SK-N-MC (cell line): ENCODE data around the gene TANC1.

Experiments used
- DNase-seq: peaks from one replicate; pipeline ENCODE4 v3.0.0-alpha.2; 2011; ENCODE audit warnings: low read depth, low spot score
- H3K27ac ChIP-seq: fragments of 200-600 bp; sonication (generic); 2 replicates; pipeline ENCODE4 v1.5.1; 2016; ENCODE audit warnings: mixed run types
- H3K36me3 ChIP-seq: fragments of 200-600 bp; sonication (generic); 2 replicates; pipeline ENCODE4 v1.6.1; 2017; ENCODE audit warnings: antibody characterized with exemption, low read length, mixed read lengths; ENCODE audit not compliant: insufficient read depth
- H3K4me3 ChIP-seq: fragments of 200-600 bp; sonication (generic); 2 replicates; pipeline ENCODE4 v1.5.1; 2016
- H3K9ac ChIP-seq: fragments of 200-600 bp; sonication (generic); 2 replicates; pipeline ENCODE4 v1.8.0; 2017; ENCODE audit warnings: mixed run types, mixed read lengths; ENCODE audit not compliant: insufficient read length
- H3K9me3 ChIP-seq: fragments of 200-600 bp; sonication (generic); 2 replicates; pipeline ENCODE4 v1.6.1; 2017; ENCODE audit warnings: low read depth, mild to moderate bottlenecking, antibody characterized with exemption, low read length, moderate library complexity, mixed read lengths
- EZH2 ChIP-seq: fragments of 200-600 bp; sonication (generic); IDR thresholded peaks from one replicate; pipeline ENCODE4 v1.6.1; 2017; ENCODE audit warnings: antibody characterized with exemption
- FOXP2 ChIP-seq: optimal IDR thresholded peaks from 2 replicates; pipeline ENCODE3; 2011; ENCODE audit warnings: mild to moderate bottlenecking, moderate library complexity; ENCODE audit not compliant: insufficient read depth; ENCODE audit errors: extremely low read length, control extremely low read depth
- POLR2AphosphoS5 ChIP-seq: IDR thresholded peaks from 2 replicates; pipeline ENCODE4 v1.6.1; 2012; ENCODE audit warnings: mild to moderate bottlenecking, low read depth, low read length, borderline replicate concordance

Gene TANC1

DNA sequence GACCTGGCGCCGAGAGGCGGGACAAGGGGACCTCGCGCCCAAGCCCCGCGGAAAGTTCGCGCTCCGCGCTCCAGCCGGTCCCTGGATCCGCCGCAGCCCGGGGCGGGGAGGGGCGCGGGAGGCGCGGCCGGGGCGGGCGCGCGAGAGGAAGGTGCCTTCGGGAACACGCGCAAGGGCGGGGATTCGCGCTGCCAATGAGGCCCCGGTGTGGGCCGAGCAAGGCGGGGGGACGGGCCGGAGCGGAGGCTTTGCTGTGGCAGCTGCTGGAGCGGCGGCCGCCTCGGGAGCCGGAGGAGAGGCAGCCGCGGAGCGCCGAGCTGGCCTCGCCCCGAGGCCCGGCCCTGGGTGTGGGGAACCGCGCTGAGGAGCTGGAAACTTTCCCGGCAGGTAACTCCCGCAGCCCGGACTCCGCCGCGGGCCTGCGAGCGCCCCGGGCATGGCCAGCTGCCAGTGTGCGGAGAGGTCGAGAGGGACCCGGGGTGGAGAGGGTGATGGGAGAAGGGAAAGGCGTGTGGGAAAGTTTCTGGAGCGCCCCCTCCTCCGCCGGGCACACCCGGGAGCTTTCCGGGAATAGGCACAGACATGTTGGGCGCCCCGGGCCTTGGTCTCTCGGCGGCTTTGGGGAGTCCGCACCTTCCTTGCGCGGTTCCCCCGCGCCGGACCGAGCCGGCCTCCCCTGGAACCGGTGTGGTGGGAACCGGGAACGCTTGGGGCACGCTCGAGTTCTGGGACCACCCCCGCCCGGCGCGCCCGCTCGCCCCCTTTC is at the start of gene TANC1:
TANC1 (plus strand) TSS at position 245 of the 766 bp plus-strand sequence. CDS start 97,271 bp downstream, outside the sequence.
- Histone ChIP-seq H3K9me3 (no peaks in the 10 kb centered on the region), H3K36me3 (no peaks in the 10 kb centered on the region), H3K27ac (peak within 1 kb of the TSS; percentile 89), H3K4me3 (peak within 1 kb of the TSS; percentile 88), H3K9ac (peak within 1 kb of the TSS; percentile 84)
- peak; percentile 63; the same call in 1 of the 2 replicates for TF ChIP-seq POLR2AphosphoS5
- no peak for TF ChIP-seq FOXP2
- no peak for TF ChIP-seq EZH2
- no peak for DNase-seq

DNA sequence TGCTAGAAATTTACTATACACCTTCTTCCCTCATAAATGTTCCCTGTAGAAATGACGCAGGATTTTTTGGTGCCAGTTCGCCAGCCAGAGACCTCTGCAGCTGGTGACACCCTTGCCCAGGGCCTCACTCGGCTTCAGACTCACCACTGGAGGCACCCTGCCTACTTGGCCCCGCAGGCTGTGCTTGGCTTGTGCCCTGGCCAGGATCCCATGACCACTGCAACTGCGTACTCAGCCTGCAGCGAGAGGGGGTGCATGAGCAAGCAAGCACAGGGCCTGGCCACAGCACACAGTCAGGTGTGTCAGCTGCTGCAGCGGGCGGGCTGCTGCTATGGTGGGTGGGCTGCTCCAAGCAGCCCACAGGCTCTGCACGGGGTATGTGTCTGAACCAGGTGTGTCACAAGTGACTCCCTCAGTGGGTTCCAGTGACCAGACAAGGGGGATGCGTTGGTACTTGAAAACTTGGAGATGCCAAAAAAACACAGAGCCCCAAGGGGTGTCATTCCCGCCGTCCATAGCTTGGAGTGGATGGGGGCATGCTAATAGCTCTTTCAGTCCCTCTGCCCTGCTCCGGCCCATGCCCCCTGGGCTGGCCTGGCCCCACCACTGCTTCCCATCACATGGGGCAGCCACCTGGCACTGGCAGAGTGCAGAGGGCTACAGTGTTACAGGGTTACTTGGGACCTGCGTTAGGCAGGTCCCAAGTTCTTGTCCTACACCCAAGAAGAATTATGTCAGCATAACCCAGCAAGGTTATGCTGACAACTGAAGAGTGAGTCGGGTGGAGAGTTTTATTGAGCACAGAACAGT is 46.6 kb upstream of the TANC1 start:
- H3K36me3 ChIP-seq = no peaks in the 10 kb centered on the region
- TF ChIP-seq POLR2AphosphoS5 (no peak), FOXP2 (no peak), EZH2 (no peak)
- no peak for DNase-seq
- H3K4me3 ChIP-seq = no peak overlapping the region; the same call in 1 of the 2 replicates
- 0 out of 2 replicates have a peak, but pooled peaks cover 2% of the 10 kb centered on the region for H3K9me3 ChIP-seq
- no peak overlapping the region for H3K9ac ChIP-seq
- no peak overlapping the region for H3K27ac ChIP-seq

DNA sequence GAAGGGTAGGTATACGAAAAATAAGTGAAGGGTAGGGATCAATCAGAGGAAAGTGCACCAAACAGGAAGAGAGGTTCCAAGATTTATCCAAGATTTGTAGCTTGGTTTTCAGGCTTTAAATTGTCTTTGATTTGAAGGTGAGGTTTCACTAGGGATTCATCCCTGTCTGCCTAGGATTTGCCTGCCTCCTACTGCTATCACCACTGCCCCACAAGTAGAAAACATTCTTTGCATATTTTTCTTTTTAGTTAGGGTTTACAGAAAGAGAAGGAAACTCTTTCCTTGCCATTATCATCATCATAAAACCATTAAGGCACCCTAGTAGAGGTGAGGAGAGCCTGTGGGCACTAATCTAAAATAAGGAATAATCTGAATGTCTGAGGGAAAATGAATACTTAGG is 45.8 kb upstream of the TANC1 start:
- peak overlapping the region; percentile 25; the same call in 1 of the 2 replicates for H3K4me3 ChIP-seq
- peak overlapping the region; percentile 2; the same call in 1 of the 2 replicates for H3K27ac ChIP-seq
- H3K9me3 ChIP-seq = 0 out of 2 replicates have a peak, but pooled peaks cover 2% of the 10 kb centered on the region
- TF ChIP-seq EZH2 = no peak
- TF ChIP-seq FOXP2 = no peak
- no peak for TF ChIP-seq POLR2AphosphoS5
- no peaks in the 10 kb centered on the region for H3K36me3 ChIP-seq
- no peak overlapping the region for H3K9ac ChIP-seq
- DNase-seq = no peak

DNA sequence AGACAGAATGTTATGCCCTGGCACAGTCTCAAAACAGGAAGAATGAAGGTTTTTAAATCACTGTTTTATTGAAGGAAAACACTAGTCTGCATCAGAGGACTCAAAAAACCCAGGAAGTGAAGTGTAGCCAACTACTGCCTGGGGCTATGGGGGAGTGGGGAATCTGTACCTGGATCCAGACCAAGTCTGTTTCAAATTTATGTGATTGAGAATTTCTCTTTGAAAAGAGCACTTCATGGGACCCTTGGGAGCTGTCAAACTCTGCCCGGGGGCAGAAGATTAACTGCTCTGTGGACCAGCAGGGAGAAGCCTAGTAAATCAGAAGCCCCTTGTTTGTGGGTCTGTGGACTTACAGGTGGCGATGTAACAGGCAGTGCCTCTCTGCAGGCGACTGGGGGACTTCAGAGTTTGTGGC is 45.3 kb upstream of the TANC1 start:
- DNase-seq = peak; percentile 92
- Histone ChIP-seq H3K36me3 (no peaks in the 10 kb centered on the region), H3K4me3 (peak overlapping the region; percentile 25), H3K9ac (no peak overlapping the region), H3K9me3 (0 out of 2 replicates have a peak, but pooled peaks cover 2% of the 10 kb centered on the region), H3K27ac (peak overlapping the region; percentile 52; the same call in 1 of the 2 replicates)
- TF ChIP-seq FOXP2 (no peak), POLR2AphosphoS5 (peak; percentile 52; the same call in 1 of the 2 replicates)

DNA sequence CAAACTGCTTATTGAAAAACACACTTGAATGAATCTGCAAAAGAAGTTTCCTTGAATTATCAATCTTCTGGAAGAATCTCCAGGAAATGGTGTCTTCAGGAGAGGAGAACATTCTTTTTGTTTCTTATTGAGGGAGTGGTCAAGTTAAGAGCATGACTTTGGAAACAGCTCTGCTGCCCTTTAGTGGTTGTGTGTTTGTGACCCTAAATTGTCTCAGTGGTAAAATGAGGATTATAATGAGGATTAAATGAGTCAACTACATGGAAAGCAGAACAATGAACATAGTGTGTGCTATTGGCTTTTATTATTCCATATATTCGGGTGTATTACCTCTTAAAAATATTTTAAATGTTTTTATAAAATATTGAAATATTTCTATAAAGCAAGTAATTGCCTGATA is 44.8 kb upstream of the TANC1 start:
- DNase-seq = no peak
- TF ChIP-seq POLR2AphosphoS5 (no peak), EZH2 (no peak), FOXP2 (no peak)
- peak overlapping the region; percentile 25 for H3K4me3 ChIP-seq
- H3K9ac ChIP-seq = no peak overlapping the region
- 0 out of 2 replicates have a peak overlapping the region, but pooled peaks have one; percentile 52 for H3K27ac ChIP-seq
- 0 out of 2 replicates have a peak, but pooled peaks cover 3% of the 10 kb centered on the region for H3K9me3 ChIP-seq
- no peaks in the 10 kb centered on the region for H3K36me3 ChIP-seq

DNA sequence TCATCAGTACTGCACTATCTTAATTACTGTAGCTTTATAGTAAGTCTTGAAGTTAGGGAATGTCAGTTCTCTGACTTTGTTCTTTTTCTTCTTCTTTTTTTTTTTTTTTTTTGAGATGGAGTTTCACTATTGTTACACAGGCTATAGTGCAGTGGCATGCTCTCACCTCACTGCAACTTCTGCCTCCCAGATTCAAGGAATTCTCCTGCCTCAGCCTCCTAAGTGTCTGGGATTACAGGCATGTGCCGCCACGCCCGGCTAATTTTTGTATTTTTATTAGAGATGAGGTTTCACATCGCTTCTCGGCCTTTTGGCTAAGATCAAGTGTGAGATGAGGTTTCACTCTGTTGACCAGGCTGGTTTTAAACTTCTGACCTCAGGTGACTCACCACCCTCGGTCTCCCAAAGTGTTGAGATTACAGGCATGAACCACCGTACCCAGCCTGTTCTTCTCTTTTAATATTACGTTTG is 41.9 kb upstream of the TANC1 start:
- Histone ChIP-seq H3K9me3 (0 out of 2 replicates have a peak, but pooled peaks cover 9% of the 10 kb centered on the region), H3K27ac (no peak overlapping the region), H3K4me3 (no peak overlapping the region), H3K9ac (no peak overlapping the region), H3K36me3 (no peaks in the 10 kb centered on the region)
- no peak for DNase-seq
- TF ChIP-seq POLR2AphosphoS5 = no peak
- TF ChIP-seq FOXP2 = no peak
- TF ChIP-seq EZH2 = no peak

DNA sequence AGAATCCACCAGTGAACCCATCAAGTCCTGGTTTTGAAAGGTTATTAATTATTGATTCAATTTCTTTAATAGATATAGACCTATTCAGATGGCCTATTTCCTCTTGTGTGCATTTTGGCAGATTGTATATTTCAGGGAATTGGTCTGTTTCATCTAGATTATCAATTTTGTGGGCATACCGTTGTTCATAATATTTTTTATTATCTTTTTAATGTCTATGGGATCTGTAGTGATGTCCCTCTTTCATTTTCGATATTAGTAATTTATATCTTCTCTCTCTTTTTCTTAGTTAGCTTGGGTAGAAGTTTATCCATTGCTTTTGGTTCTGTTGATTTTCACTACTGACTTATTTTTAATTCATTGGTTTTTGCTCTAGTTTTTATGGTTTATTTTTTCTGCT is 39.9 kb upstream of the TANC1 start:
- TF ChIP-seq FOXP2 (no peak), POLR2AphosphoS5 (no peak), EZH2 (no peak)
- H3K27ac ChIP-seq = no peak overlapping the region
- no peak for DNase-seq

DNA sequence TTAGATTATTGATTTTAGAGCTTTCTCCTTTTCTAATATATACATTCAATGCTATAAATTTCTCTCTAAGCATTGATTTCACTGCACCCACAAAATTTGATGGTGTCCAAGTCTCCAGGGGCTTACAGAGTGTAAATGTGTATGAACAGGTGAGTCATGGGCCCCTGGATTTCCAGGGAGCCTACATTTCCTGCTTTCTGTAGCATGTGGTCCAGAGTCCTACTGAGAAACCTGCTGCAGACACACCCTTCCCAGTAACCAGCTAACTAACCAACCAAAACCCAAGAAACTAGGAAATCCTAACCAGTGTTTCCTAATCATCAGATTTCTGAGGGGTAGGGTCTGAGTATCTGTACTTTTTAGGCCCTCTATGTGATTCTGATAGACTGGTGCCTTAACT is 39.5 kb upstream of the TANC1 start:
- 0 out of 2 replicates have a peak, but pooled peaks cover 9% of the 10 kb centered on the region for H3K9me3 ChIP-seq
- no peak overlapping the region for H3K4me3 ChIP-seq
- H3K36me3 ChIP-seq = no peaks in the 10 kb centered on the region
- no peak overlapping the region for H3K27ac ChIP-seq
- DNase-seq = no peak
- TF ChIP-seq POLR2AphosphoS5 (no peak), FOXP2 (no peak), EZH2 (no peak)
- H3K9ac ChIP-seq = no peak overlapping the region

More for the DNA sequence above, 39.9 kb upstream of the TANC1 start:
- Histone ChIP-seq H3K4me3 (no peak overlapping the region), H3K9me3 (0 out of 2 replicates have a peak, but pooled peaks cover 9% of the 10 kb centered on the region), H3K36me3 (no peaks in the 10 kb centered on the region), H3K9ac (no peak overlapping the region)
